ENCODE data around the gene INSYN2B. TPM values are rescaled to one million over a fixed set of nuclear protein-coding genes. Genes with fewer than 3 reads are reported as not detected.

The INSYN2B gene
- total RNA-seq, 1 experiment from 2014 or later = not detected

- POLR2A ChIA-PET = no interaction called here
- peaks cover 6% of the 10 kb centered on the region; the same call in 1 of the 2 replicates for H3K4me1 Mint-ChIP-seq
- no peak for DNase-seq (ENCODE audit: low spot score)
Observed at GRCh38 chr5:169920474-169920873, 59.8 kb downstream of the INSYN2B start.

More at GRCh38 chr5:169920474-169920873, 59.8 kb downstream of the INSYN2B start:
- CTCF ChIA-PET = interaction anchor here (1.0 to 4.3 kb wide), 2 partner anchors 60 to 94 kb away, joined by 3 to 25 read pairs; partner anchors contain the start of gene INSYN2B
- no peak overlapping the region for H3K4me3 Mint-ChIP-seq
- H3K27me3 Mint-ChIP-seq (ENCODE audit: low read depth) = no peaks in the 10 kb centered on the region
- H3K36me3 Mint-ChIP-seq = no peaks in the 10 kb centered on the region
- H3K9me3 Mint-ChIP-seq = no peaks in the 10 kb centered on the region
- no peak for TF ChIP-seq IRF1 (CRISPR knock-in tag; IDR thresholded peaks at IDR 0.05)
- no peak for TF ChIP-seq SOX15 (CRISPR knock-in tag; IDR thresholded peaks at IDR 0.05)
- TF ChIP-seq HMGXB4 (CRISPR knock-in tag; IDR thresholded peaks at IDR 0.05) = no peak
- TF ChIP-seq TEAD4 (CRISPR knock-in tag; IDR thresholded peaks at IDR 0.05) = no peak
- TF ChIP-seq, protein P1, sequence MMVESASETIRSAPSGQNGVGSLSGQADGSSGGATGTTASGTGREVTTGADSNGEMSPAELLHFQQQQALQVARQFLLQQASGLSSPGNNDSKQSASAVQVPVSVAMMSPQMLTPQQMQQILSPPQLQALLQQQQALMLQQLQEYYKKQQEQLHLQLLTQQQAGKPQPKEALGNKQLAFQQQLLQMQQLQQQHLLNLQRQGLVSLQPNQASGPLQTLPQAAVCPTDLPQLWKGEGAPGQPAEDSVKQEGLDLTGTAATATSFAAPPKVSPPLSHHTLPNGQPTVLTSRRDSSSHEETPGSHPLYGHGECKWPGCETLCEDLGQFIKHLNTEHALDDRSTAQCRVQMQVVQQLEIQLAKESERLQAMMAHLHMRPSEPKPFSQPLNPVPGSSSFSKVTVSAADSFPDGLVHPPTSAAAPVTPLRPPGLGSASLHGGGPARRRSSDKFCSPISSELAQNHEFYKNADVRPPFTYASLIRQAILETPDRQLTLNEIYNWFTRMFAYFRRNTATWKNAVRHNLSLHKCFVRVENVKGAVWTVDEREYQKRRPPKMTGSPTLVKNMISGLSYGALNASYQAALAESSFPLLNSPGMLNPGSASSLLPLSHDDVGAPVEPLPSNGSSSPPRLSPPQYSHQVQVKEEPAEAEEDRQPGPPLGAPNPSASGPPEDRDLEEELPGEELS (CRISPR knock-in tag; IDR thresholded peaks at IDR 0.05) = no peak
- TF ChIP-seq RORB (CRISPR knock-in tag; IDR thresholded peaks at IDR 0.05) = no peak
- TF ChIP-seq GTF2I (CRISPR knock-in tag; conservative IDR thresholded peaks at IDR 0.05) = no peak
- no peak for TF ChIP-seq ESRRA (CRISPR knock-in tag; IDR thresholded peaks at IDR 0.05; ENCODE audit: borderline replicate concordance)
- no peak for TF ChIP-seq JUN (CRISPR knock-in tag; IDR thresholded peaks at IDR 0.05)
- no peak for TF ChIP-seq ZNF263 (CRISPR knock-in tag; IDR thresholded peaks at IDR 0.05; ENCODE audit: low read depth)
- TF ChIP-seq ATF3 (CRISPR knock-in tag; conservative IDR thresholded peaks at IDR 0.05) = no peak
- TF ChIP-seq MLX (CRISPR knock-in tag; IDR thresholded peaks at IDR 0.05) = no peak
- TF ChIP-seq ZNF512 (CRISPR knock-in tag; IDR thresholded peaks at IDR 0.05; ENCODE audit: borderline replicate concordance) = no peak
- TF ChIP-seq ATF6 (CRISPR knock-in tag; IDR thresholded peaks at IDR 0.05) = no peak
- no peak for TF ChIP-seq ZNF138 (CRISPR knock-in tag; conservative IDR thresholded peaks at IDR 0.05)
- TF ChIP-seq GABPB1 (CRISPR knock-in tag; IDR thresholded peaks at IDR 0.05) = no peak
- TF ChIP-seq ATF2 (CRISPR knock-in tag; IDR thresholded peaks at IDR 0.05; ENCODE audit: borderline replicate concordance, low read depth) = no peak
- ATAC-seq = no peak
- H3K27ac Mint-ChIP-seq = no peak overlapping the region

Measured in WTC11 (cell line).